Activated CD8-positive, alpha-beta memory T cell treated with anti-CD3 and anti-CD28 coated beads, Interleukin-2, amount 50 U/mL, for 24 hours (primary cell): ENCODE results near the gene SEMA3G.

Source experiments
- DNase-seq: peaks from one replicate; pipeline ENCODE4 v3.0.0-alpha.2; 2020; ENCODE audit errors: extremely low read depth

SEMA3G gene

DNA sequence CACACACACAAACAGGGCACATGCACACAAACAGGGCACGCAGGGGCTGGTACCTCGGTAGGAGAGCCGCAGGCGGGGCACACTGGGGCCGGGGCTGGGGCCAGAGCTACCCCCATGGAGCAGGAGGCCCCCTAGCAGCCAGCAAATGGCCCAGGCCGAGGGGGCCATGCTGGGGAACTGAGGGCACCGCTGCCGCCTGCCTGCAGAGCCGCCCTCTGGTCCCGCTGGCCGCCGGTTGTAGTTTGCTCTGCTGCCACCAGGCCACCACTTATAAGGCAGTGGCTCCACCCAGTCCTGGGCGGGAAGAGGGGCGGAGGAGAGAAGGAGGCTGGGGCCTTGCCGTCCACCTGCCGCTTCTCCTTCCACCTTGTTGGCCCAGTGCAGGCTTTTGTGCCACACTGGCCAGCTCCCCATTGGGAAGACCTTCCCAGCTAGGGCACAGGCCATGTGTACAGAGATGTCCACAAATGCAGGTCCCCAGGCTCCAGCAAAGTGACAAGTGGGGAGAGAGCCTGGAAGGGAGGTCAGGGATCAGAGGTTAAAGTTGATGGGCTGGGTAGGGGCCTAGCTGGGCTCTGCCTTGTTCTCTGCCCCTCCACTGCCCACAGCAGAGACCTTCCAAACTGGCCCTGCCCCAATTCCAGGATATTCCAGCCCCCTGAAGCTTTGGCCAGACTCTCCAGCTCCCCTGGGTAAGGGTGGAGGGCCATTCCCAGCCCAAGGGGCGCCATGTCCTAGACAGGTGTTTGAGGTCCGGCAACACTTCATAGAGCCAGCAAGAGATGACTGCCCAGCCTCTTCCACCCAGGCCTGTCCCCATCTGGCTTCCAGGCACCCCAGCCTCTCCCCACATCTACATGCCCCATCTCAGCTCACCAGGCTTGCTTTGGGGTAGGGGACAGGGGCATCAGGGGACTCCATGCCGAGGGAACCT, at the start of gene SEMA3G:
TSS of gene SEMA3G (minus strand) at position 244 of the 934 bp plus-strand sequence. CDS start at position 168, 76 bp downstream.
- DNase-seq, result peak; percentile 36

DNA sequence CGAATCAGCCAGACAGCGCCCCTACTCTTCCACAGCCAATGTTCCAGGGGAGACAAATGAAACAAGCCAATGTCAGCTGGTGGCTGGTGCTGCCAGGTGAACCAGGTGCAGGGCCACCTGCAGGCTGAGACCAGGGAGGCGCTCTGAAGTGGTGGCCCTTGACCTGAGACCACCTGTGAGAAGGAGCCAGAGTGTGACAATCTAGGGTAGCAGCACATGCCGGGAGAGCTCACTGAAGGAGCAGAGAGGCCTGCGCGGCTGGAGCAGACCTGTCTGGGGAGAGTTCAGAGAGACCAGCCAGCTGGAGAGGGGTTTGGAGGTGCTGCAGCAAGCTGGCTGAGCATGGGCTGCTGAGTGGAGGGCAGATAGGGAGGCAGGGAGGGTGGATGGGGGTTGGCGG, 49.5 kb upstream of the SEMA3G start:
- DNase-seq, result no peak

DNA sequence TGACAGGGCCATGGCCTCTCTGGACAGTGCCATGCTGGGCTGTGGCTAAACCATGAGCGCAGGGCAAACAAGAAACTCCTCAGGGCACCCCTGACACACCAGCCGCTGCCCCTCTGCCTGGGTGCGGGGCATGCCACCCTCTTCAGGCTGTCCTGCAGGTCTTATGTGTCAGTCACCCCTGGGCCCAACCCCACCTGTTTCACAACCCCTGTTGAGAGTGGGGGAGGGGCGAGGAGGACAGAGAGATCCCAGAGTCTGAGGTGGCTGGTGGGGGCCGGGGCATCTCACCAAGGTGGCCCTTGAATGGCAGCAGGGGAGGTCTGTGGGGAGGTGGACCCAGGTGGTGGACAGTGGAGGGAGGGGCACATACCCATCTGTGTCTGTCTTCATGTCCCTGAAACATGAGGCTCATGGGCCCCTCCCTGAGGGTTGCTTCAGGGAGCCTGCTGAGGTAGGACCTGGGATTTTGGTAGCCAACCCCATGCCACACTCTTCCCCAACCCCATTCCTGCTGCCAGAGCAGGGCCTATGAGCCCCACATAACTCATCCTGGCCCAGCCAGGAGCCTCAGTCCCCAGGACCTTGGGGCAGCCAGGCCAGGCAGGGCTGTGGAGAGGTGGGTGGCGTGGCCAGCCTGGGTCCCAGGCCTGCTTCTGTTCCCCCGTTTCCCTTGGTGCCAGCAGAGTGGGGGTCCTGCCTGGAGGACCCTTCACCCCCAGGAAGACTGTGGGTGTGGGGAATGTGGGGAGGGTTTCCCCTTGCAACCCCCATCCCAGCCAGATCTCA, 48.5 kb upstream of the SEMA3G start:
- no peak for DNase-seq

DNA sequence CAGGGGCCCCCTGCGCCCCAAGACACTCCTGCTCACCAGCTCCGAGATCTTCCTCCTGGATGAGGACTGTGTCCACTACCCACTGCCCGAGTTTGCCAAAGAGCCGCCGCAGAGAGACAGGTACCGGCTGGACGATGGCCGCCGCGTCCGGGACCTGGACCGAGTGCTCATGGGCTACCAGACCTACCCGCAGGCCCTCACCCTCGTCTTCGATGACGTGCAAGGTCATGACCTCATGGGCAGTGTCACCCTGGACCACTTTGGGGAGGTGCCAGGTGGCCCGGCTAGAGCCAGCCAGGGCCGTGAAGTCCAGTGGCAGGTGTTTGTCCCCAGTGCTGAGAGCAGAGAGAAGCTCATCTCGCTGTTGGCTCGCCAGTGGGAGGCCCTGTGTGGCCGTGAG, 47.2 kb upstream of the SEMA3G start:
- no peak for DNase-seq

DNA sequence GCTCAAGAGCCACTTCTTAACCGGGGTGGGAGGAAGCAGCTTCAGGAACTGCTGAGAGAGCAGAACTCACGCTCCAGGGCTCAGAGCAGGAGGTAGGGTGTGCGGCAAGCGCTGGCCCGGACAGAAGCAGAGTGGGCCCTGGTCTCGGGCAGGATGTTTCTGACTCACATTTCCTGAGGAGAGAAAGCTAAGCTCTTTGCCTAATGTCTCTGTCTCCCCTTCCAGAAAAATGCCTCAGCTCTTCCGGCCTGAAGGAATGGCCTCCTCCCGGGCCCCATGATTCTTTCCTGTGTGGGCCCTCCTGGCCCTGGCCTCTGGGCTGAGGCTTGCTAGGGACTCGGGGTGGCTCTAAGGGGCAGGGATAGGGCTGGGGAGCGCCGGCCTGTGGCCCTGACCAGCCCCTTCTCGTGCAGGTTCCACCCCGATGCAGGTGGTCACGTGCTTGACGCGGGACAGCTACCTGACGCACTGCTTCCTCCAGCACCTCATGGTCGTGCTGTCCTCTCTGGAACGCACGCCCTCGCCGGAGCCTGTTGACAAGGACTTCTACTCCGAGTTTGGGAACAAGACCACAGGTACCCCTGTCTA, 46.1 kb upstream of the SEMA3G start:
- DNase-seq, result no peak

DNA sequence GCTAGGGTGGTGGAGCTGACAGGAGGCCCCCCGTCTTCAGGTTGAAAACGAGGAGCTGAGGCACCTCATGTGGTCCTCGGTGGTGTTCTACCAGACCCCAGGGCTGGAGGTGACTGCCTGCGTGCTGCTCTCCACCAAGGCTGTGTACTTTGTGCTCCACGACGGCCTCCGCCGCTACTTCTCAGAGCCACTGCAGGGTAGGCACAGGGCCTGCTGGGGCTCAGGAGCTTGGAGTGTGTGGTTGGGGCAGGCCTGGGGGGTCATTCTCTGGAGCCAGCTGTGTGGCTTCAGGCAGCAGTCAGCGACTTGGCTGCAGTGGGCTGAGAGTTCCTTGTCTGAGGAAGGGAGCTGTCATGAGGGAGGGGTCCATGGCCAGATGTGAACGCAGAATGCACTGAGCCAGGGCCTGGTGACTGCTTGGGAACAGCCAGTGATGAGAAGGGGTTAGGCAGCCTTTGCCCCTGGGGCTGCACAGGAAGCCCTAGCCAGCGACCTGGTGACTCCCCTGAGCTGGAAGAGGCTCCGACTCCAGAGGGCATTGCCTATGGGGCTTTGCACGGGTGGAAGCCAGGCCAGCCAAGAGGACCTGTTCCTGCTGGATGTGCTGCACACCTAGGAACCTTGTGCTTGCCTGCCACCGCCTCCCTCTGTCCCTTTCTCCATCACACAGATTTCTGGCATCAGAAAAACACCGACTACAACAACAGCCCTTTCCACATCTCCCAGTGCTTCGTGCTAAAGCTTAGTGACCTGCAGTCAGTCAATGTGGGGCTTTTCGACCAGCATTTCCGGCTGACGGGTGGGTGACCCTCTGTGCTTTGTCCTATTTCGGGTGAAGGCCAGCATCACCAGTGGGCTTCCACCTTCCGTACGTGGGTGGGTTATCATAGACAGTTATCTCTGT, 45.4 kb upstream of the SEMA3G start:
- no peak for DNase-seq

DNA sequence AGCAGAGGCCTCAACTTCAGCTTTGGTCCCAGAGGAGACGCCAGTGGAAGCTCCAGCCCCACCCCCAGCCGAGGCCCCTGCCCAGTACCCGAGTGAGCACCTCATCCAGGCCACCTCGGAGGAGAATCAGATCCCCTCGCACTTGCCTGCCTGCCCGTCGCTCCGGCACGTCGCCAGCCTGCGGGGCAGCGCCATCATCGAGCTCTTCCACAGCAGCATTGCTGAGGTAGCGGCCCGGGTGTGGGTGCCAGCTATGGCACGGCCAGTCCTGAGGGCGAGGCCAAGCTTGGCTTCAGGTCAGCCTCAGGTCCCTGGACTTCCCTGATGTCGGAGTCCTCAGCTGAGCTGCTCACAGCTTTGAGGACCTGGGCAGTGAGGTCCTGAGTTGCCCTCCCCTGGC, 44.5 kb upstream of the SEMA3G start:
- no peak for DNase-seq

DNA sequence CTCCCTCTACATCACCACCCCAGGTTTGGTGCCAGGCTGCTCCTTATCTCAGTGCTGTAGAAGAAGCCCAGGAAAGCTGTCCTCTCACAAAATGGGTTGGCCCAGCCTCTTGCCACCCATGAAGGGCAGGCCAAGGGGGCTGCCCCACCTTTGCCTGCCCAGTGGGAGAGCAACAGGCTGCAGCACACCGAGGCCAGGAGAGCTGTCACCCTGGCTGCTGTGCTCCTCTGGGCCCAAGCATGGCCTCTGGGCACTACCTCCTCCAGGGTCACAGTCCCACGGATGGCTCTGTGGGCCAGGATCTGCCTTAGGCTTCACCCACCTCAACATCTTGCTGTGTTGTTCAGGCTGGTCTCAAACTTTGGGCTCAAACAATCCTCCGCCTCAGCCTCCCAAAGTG, 43.8 kb upstream of the SEMA3G start:
- DNase-seq, result no peak

DNA sequence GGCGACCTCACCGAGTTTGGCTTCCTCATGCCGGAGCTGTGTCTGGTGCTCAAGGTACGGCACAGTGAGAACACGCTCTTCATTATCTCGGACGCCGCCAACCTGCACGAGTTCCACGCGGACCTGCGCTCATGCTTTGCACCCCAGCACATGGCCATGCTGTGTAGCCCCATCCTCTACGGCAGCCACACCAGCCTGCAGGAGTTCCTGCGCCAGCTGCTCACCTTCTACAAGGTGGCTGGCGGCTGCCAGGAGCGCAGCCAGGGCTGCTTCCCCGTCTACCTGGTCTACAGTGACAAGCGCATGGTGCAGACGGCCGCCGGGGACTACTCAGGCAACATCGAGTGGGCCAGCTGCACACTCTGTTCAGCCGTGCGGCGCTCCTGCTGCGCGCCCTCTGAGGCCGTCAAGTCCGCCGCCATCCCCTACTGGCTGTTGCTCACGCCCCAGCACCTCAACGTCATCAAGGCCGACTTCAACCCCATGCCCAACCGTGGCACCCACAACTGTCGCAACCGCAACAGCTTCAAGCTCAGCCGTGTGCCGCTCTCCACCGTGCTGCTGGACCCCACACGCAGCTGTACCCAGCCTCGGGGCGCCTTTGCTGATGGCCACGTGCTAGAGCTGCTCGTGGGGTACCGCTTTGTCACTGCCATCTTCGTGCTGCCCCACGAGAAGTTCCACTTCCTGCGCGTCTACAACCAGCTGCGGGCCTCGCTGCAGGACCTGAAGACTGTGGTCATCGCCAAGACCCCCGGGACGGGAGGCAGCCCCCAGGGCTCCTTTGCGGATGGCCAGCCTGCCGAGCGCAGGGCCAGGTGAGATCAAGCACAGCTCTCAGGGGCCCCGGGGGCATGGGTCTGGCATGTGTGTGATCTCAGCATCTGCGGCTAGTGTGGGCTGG, 43.1 kb upstream of the SEMA3G start:
- DNase-seq, result no peak

DNA sequence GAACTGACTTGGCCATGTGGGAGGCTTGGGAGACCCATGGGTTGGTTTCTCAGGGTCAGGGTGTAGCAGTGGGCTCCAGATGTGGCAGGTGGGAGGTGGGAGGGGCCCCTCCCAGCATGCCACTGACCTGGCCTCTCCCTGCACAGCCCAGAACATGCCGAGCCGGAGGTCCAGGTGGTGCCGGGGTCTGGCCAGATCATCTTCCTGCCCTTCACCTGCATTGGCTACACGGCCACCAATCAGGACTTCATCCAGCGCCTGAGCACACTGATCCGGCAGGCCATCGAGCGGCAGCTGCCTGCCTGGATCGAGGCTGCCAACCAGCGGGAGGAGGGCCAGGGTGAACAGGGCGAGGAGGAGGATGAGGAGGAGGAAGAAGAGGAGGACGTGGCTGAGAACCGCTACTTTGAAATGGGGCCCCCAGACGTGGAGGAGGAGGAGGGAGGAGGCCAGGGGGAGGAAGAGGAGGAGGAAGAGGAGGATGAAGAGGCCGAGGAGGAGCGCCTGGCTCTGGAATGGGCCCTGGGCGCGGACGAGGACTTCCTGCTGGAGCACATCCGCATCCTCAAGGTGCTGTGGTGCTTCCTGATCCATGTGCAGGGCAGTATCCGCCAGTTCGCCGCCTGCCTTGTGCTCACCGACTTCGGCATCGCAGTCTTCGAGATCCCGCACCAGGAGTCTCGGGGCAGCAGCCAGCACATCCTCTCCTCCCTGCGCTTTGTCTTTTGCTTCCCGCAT, 42.3 kb upstream of the SEMA3G start:
- no peak for DNase-seq

DNA sequence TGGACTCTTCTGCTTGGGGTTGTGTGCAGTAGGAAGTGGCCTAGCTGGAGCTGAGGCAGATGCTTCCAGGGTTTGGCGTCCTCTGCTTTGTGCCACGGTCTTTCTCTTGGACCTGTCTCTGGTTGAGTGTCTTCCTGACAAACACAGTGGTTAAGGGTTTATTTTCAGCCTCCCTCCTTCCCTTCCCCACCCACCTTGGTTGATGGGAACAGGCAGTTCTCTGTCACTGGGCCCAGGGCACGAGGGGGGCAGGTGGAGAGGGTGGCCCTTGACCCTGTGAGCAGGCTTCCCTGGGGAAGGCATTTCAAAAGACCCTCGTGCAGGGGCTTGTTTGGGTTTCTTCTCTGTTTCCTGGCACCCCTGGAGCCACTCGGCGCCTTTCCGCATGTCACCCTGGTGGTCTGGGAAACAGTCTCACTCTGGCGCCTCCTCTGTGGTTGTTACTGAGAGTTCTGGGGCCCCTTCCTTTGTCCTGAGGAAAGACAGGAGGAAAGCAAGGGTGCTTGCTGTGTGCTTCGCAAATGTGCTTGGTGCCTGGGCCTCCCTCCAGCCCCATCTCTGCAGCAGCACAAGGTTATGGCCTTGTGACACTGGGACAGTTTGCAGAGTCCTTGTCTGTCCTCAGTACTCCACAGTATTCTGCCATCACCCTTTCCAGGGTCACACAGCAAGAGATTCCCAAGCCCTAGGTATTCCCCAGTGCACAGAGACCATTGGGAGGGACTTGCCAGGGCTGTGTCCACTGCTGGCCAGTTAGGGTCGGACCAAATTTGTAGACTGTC, 40.0 kb upstream of the SEMA3G start:
- DNase-seq, result no peak

DNA sequence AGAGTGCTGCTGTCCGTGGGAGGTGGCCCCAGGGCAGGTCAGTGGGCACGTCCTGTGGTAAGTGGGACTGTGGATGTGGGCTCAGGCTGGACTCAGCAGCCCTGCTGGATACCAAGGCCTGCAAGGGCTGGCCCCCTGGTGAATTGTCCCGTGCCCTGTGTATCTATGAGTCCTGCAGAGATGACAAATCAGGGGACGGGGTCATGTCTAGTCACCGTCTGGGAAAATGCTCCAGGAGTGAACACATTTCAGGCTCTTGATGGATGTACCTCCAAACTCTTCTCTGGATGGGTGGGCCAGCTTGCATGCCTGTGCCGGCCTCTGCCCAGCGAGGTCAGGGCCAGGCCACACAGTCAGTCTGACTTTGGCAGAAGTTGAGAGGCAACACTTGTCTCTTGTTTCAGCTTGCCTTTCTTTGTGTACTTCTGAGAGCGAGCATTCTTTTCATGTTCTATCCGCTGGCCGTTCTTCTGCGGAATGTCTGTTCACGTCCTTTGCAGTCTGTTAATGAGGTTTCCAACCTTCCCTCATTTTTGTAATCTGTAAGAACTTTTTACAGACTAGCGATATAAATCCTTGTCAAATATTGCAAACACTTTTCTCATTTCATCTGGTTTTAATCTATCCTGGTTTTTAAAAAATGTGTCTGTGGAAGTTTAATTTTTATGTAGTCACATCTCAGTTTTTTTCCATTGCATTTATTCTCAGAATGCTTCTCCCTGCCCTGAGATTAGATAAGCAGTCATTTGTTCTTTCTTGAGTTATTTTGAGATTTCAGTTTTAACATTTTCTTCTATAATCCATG, 38.9 kb upstream of the SEMA3G start:
- DNase-seq, result no peak

DNA sequence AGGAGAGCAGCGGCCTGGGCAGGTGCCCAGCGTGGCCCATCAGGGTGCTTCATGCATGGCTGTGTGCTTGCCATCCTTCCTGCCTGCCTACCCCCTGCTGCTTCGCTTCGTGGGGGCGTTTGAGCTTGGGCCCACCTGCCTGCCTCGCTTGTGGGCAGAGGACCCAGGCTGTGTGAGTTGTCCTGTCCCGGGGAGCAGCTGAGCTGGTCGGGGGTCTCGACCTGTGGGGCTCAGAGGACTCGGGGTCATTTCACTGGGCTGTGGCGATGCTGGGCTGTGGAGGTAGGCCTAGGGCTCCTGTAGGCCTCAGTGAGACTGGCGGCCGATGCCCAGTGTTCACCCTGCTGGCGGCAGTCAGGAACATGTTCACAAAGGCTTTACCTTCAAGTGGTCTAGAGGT, 38.2 kb upstream of the SEMA3G start:
- no peak for DNase-seq

DNA sequence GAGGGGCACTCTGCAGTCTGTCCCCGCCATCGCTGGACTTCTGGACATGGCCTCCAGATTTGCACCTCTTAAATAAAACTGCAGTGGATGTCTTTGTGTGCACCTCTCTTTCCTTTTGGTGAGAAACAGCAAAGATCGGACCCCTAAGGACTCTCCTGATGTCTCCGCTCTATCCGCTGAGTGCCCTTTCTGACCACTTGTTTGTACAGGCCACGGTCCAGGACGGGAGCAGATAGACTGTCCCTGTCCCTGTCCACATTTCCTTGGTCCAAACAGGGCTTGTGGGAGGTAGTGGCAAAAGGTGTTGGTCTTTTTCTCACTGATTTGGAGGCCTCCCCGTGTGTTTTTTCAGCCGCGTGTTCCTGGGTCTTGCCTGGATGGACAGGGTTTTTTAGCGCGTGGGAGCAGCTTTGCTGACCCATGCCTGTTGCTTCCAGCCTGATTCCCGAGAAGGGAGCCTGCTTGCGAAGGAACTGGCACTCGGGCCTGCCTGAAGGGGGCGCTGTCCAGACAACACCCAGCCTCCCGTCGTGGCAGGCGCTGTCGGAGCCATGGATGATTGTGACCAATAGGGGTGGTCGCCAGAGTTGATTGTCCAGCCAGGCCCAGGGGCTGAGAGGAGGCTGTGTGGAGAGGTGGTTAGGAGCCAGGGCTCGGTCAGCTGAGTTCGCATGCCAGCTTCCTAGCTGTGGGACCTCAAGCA, 37.1 kb upstream of the SEMA3G start:
- no peak for DNase-seq

DNA sequence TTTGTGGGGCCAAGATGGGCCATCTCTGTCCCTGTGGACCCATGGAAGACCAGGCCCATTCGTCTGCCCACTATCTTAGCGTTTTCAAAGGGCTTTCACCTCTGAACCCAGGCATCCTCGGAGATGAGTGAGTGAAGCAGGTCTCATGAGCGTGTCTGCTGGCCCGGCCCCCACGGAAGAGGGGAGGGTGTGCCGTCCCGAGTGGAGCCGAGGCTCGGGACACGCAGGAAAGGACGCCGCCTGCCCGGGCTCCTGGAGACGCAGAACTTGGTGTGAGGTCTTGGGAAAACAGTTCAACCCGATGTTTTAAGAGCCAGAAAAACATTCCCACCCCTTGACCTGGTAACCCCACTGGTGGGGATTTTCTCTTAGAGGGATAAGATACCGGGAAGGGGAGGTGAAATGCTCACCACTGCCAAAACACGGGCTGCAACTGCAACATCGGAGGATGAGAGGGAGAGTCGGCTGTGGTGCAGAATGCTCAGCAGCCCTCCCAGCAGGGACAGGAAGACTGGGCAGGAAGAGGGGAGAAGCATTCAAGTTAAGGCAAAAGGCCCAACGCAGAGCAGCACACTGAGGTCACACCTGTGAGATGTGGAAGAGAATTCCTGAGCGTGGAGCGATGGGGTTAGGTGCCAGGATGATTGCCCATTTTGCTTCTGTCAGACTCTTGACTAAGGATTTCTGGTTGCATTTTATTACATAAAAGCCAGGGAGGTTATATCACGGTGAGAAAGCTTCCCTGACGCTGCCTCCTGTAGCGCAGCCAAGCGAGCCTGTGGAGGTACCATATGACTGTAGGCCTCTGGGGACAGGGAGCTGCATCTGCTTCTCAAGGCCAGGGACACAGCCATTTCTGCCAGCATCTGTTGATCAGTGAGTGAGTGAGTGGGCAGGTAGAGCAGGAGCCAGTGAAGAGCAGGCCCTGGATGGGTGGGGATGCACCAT, 36.1 kb upstream of the SEMA3G start:
- DNase-seq, result no peak

DNA sequence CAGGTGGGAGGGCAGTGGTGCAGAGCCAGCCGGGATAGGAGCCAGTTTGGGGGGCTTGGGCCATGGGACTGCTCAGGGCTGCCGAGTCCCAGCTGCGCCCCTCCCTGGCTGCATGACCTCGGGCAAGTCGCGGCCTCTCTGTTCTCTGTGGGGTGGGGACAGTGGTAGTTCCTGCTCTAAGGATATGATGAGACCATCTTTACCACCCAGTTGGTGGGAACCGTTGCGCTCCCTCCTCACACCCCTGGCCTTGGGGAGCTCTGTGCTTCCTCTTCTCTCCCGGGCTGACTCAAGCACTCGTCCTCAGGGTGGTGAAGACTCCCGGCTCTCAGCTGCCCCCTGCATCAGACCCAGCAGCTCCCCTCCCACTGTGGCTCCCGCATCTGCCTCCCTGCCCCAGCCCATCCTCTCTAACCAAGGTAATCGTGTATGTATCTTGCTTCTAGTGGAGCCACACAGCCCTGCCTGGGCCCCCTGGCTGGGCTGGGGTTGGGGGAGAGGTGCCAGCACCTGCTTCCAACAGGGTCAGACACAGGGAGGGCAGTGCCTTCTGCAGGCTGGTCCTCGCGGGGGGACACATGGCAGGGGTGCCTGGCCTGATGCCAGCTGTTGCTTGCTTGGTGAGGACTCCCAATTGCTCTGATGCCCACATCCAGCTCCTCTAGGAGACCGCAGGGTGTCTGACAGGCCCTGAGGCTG, 35.1 kb upstream of the SEMA3G start:
- no peak for DNase-seq
